ENCODE data around the gene PACC1.

The PACC1 gene

GRCh38 chr1:212317916-212318315 lies 96.8 kb downstream of the PACC1 start:
- TF ChIP-seq CTCF (IDR thresholded peaks at IDR 0.05; ENCODE audit: low read depth, low read length, missing control alignments) = no peak
- no peak overlapping the region for H3K4me3 ChIP-seq (ENCODE audit: low read depth, low read length)
- DNase-seq (ENCODE audit: low read depth) = no peak
- in situ Hi-C loops (cut with HindIII; ENCODE audit: low sequenced_read_pairs) = no loop called here

- in situ Hi-C loops (cut with HindIII; ENCODE audit: low sequenced_read_pairs) = no loop called here
- H3K4me3 ChIP-seq (ENCODE audit: low read depth, low read length) = no peak overlapping the region
- peak; percentile 30 for TF ChIP-seq CTCF (IDR thresholded peaks at IDR 0.05; ENCODE audit: low read depth, low read length, missing control alignments)
- DNase-seq (ENCODE audit: low read depth) = peak; percentile 6
Measured at GRCh38 chr1:212315907-212316306, 98.8 kb downstream of the PACC1 start.

GRCh38 chr1:212315184-212315583 lies 99.5 kb downstream of the PACC1 start:
- no peak for DNase-seq (ENCODE audit: low read depth)
- no peak overlapping the region for H3K4me3 ChIP-seq (ENCODE audit: low read depth, low read length)
- no peak for TF ChIP-seq CTCF (IDR thresholded peaks at IDR 0.05; ENCODE audit: low read depth, low read length, missing control alignments)
- in situ Hi-C loops (cut with HindIII; ENCODE audit: low sequenced_read_pairs) = no loop called here
